GM21447 (cell line): ENCODE data around the gene TGM2.

Experiments
- ATAC-seq: cut with Tn5 transposase; IDR thresholded peaks from one replicate; pipeline ENCODE4 v1.9.1; 2021; ENCODE audit not compliant: unreplicated experiment

Gene TGM2

DNA sequence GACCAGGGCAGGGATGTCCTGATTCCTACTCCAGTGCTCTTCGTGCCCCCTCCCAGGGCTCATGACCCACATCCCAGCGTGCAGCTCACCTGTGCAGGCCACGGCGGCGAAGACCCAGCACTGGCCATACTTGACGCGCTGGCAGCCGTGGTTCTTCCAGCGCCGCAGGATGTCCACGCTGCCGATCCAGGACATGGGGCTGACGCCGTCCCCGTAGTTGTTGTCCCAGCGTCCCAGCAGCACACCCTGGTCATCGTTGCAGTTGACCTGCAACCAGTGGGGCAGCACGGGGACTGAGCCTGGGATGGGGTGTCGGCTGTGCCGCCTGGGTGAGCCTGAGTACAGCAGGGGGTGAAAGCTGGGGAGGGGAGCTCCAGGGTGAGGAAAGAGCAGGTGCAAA is 18.4 kb downstream of the TGM2 start:
- no peak for ATAC-seq

DNA sequence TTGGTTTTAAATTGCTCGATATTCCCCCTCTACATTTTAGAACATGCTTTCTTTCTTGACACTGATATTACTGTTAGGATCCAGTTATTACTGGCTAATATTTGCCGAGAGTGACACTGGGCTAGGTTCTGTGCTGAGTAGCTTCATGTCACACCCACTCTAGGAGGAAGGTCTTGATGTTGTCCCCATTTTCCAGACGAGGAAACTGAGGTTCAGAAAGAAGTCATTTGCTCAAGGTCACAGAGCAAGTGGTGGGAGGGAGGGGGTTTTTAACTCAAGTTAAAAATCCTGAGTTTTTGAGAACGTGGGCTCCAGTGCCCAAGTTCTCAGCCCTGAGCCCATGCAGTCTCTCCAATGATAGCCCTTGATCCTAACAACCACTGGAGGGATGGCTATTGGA is 18.9 kb downstream of the TGM2 start:
- ATAC-seq: no peak

DNA sequence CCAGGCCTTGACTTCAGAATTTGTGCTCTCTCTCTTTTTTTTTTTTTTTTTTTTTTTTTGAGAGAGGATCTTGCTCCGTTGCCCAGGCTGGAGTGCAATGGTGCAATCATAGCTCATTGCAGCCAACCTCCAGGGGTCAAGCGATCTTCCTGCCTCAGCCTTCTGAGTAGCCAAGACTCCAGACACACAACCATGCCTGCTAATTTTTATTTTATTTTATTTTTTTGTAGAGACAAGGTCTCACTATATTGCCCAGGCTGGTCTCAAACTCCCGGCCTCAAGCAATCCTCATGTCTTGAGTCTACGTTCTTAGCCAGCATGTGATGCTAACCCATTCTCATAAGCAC is 19.4 kb downstream of the TGM2 start:
- ATAC-seq: no peak

DNA sequence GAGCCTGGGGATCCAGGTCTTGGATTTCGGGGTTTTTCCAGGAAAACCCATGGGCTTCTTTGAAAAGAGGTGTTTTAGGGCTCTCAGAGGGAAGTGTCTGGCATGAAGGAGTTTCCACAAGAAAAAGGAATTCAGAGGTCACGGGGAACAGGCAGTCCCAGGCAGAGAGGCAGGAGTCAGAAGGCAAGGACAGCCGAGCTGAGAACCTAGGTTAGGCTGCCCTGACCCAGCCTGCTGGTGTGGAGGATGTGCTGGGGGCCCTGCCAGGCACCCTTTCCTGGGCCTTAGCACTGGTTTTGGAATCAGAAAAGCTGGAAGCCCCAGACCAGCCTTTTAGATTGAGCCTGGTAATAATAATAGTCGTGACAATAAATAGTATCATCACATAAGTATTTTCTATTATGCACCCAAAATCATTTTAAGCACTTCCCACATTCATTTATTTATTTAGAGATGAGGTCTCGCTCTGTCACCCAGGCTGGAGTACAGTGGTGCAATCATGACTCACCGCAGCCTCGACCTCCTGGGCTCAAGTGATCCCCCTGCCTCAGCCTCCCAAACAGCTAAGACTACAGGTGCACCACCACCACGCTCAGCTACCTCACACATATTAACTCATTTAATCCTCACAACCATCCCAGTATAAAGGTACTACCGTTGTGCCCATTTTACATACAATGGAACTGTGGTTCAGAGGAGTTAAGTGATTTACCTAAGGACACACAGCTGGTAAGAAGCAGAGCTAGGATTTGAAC is 19.9 kb downstream of the TGM2 start:
- no peak for ATAC-seq

DNA sequence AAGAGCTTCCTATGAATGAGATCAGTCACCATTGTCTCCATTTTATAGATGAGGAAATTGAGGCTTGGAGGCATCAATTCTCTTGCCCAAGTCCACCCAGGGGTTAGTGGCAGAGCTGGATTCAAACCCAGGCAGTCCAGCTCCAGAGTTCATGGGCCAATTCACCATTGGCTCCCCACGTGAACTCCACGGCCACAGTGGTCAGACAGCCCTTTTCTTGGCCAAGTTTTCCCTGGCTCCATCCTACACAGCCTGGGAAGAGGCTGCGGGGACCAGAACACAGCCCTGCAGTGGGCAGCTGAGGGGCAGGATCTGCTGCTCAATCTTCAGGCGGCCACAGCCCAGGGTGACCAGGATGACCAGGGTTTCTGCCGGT is 20.5 kb downstream of the TGM2 start:
- no peak for ATAC-seq

DNA sequence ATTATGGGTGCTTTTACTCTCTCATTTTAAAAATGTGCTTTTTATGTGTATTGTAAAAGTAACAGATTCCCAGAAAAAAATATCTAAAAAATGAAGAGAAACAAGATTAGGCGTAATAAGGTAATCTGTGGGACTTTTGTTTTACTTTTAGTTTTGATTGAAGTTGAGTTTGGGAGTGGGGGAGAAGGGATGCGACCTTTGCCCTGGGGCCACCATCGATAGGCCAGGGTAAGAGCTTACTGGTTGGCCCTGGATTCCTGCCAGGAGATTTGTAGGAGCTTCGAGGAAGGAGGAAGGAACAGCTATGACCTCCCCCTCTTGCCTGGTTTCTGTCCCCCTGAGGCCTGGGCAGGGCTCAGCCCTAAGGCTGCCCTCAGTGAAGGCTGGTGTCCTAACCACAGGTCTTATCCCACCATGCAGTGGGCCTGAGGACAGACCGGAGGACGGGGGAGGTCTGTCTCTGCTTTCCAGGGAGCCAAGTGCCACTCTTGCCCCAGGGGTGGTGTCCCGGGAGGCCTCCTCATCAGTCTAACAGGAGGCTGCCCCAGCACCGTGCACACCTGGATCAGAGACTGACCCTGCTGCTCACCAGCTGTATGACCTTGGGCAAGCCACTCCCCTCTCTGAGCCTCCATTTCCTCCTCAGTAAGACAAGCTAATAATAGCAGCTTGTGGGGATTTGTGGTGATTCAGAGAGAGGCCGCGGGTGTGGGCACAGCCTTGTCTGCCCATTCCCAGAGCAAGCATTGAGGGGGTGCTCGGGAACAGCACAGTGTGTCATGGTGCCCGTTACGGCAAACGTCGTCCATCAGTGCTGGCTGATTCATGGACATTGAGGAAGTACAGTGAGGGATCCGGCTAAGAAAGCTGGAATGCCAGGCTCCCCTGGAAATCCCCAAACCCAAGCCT is 21.2 kb downstream of the TGM2 start:
- no peak for ATAC-seq

DNA sequence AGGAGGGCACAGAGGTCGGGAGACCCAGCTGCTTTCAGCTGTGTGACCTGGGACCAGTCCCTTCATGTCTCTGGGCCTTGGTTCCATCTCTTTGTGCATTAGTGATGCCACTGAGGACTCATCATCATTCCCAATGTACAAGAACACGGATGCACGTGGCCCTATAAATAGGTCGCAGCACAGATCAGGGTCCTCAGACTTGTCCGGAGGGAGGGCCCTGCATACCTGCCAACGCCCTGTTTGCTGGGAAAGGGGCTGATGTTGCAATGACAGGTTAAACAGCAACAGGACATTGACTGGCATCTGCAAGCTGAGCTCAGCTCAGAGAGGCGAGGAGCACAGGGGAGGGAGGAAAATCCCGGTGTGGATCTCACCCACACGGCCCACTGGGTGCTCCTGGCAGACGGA is 21.8 kb downstream of the TGM2 start:
- no peak for ATAC-seq

DNA sequence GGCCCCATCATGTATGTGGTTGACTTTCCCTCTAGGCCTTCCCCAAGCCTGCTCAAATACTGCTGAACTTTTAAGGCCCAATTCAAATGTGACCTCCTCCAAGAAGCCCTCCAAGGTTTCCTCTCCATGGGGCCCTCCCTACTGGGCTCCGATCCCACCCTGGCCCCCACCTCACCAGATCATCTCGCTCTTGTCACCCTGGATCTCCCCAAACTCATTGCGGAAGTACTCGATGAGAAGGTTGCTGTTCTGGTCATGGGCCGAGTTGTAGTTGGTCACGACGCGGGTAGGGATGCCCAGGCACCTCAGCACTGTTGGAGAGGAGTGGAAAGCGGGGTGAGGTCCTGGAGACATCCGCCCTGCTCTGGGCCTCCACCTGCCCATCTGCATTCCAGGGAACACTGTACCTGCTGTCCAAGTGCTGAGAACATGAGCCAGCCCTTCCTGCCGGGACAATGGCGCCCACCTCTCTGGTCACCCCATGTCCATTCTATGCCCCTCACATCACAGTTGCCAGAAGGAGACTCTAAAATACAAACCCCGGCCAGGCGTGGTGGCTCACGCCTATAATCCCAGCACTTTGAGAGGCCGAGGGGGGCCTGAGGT is 23.1 kb downstream of the TGM2 start:
- ATAC-seq: no peak

DNA sequence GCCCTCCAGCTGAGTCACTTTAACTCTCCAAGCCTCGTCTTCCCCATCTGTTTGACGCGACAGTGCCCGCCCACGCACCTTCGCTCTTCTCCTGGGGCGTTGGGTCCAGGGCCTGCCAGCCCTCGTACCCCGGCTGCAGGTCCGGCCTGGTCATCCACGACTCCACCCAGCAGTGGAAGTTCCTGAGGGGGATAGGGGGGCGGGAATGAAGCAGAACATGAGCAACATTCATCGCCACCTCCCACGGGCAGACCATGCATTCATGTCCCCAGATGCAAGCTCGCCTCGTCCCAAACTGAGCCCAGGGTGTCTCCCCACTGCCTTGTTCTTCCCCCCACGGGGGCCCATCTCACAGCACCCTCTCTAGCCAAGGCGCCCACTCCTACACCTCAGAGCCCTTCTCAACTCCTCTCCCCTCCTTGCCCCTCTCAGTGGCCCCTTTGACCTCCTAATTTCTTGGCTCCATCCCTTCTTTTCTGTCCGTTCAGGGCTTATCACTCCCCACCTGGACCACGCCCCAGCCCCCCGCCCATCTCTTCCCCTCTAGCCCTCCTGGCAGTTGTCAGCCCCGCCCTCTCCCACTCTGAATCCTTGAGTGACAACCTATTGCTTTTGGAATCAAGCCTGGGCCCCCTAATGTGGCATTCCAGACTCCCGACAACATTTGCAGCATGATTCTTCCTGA is 23.7 kb downstream of the TGM2 start:
- no peak for ATAC-seq

DNA sequence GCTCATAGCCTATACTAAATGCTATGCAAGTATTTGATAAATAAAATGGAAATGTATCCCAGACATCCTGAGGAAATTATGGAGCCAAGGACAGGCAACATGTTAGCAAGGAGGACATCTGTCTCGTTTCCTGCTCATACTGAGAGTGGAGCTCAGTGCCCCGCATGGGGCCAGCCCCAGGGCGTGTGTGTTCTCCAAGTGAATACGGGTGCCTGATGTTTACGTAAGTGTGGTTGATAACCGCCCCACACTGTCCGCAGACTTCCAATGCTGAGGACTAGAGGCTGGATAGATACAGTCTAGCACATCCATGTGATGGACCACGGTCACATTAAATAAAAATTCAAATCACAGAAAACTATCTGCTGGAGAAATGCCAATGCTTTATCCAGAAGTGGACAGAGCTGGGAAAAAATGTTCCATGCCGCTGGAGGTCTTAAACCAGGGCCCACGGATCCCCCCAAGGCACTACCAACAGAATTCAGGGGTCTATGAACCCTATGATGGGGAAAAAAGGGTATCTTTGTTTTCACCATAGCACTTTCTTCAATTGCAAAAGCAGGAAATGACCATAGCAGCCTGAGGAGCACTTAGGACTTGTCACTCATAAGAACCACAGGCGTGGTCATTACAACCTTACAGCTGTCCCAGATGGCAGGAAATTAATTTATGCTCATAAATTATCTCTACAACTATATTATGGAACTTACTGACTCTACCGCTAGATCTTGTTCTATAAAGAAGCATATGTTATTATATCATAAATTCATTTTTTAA is 24.9 kb downstream of the TGM2 start:
- ATAC-seq: no peak

DNA sequence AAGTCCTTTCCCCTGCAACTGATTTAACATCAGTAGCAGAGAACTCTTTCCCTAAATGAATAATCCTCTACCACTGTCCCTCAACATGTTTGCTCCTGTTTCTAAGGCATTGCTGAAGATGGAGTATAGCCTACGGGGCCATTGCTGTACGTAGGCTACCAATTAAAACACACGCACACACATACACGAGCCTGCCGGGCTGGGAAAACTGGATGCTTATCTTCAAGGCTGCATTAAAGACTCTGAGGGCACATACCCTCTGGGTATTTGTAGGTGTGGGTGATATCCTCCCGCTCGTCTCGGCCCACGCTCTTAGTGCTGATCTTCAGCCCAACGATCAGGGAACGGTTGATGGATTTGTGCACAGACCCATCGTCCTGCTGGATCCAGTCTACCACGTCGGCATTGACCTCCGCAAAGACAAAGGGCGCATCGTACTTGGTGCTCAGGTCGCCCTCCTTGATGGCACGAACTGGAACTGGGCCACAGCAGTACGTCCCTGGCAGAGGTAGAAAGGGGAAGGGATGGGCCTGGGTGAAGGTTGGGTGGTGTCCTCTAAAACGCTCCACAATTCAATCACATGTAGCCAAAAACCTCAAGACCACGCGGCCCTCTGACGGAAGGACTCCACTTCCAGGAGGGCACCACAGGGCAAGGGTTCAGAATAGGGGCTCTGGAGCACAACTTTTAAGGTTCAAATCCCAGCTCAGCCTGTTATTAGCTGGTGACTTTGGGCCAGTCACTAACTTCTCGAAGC is 25.7 kb downstream of the TGM2 start:
- ATAC-seq: no peak

DNA sequence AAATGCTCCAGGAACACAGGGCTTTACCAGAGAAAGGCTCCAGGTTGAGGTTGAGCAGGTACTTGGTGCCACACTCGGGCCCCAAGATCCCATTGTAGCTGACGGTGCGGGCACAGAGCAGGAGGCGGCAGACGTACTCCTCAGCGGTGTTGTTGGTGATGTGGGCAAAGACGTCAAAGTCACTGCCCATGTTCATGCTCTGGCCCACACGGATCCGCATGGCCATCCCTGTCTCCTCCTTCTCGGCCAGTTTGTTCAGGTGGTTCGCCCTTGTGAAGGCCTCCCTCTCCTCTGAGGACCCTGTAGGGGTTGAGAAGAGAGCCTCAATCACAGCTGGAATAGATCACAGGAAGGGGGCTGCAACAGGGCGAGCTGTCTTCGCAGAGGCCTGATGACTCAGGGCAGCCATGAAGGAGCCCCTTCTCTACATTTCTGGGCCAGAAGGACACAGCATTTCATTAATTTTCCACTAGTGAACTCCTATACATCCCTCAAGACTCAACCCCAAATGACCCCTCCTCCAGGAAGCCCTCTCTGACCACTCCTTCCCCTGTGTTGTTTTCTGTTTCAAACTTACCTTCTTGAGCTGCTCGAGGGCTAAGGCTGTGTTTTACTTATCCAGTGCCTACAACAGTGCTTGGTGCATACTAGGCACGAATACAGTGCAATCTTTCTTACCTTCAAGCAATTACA is 26.8 kb downstream of the TGM2 start:
- no peak for ATAC-seq

DNA sequence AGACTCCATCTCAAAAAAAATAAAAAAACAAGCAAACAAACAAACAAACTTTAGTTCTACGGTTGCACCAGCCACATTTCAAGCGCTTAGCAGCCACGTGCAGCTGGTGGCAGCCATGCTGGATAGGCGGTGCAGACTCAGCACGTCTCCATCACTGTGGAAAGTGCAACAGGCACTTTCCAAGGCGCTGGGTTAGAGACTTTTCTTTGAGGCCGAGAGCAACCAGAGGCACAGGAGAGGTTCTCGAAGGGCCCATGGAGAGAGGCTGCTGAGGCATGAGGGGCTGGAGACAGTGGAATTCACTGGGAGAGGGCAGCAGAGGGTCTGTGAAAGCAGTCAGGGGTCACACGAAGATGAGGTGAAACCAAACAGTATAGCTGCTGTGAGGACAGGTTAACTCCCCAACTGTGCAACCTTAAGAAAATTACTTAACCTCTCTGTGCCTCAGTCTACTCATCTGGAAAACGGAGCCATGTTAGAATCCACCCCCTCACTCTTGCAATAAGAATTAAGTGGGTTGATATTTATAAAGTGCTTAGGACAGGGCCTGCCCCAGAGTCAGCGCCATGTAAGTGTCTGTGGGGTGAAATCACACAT is 27.5 kb downstream of the TGM2 start:
- ATAC-seq: no peak

DNA sequence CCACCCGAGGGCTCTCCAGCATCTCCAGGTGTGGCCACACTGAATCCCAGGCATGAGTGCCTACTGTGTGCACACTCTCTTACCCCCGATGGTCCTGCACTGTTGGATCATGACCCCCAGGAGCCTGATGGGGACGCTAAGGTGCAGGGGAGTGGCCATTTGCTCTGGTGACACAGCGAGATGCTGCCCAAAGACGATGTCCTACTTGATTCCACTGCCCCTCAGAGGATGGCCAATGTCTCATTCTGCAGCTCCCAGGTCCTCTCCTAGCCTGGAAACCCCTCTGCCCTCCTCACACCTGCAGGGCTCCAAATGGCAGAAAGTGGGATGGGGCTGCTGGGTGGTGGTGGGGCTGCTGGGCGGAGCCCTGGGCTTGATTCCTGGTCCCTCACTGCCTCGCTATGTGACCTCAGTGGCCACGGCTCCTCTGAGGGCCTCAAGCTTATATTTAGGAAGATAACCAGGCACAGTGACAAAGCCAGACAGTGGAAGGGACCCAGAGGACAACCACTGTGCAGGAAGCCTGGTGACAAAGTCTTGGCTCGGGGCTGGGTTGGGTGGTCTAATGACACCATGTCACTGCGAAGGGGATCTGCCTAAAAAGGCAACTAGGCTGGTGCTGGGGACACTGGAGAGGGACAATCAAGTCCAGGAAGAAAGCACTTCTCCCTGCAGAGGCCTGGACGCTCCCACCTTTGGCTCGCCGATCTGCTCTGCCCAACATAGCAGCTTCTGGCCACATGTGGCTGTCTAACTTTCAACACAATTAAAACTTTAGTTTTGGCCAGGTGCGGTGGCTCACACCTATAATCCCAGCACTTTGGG is 28.4 kb downstream of the TGM2 start:
- ATAC-seq: no peak

DNA sequence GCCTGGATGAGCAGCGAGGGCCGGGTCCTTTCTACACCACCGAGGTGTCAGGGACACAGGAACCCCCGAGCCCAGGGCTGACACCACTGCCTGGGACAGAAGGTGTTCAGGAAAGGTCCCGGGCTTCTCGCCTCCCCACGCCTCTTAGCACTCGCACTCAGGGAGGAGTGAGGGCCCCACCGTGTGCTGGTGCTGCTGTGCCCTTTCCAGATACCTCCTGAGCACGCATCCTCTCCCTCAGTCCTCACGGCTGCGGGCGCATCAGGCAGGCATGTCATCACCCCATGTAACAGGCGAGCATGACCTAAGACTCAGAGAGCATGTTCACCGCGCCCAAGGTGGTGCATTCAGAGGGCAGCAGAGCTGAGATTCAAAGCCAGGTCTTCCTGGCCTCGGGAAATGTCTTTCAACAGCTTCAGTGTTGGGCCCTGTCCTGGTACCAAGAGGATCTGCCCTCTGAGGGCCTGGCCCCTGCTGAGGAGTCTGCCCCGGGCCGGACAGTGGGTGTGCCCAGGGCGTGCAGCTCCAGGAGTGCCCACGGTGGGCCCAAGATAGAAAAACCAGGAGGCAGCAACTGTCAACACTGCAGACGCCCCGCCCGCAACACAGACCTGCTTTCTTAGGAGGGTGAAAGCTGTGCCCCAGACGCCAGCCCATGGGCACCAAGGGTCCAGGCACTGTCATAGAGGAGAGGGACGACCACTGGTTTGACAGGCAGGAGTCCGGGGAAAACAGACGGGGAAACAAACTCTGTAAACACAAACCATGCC is 29.2 kb downstream of the TGM2 start:
- no peak for ATAC-seq

DNA sequence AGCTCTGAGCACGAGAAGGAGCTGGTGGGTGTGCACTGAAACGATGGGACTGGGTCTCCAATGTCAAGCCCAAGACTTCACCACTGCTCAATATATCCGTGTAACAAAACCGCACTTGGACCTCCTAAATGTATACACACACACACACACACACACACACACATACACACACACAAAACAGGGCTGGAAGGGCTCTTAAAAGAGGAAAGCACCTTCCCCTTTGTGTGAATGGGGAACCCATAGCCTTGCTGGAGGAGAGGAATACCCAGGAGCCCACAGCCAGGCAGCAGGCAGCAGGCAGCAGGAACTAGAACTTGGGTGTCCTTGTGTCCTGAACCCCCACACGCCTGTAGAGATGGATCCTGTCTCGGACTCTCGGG is 29.8 kb downstream of the TGM2 start:
- ATAC-seq: no peak

DNA sequence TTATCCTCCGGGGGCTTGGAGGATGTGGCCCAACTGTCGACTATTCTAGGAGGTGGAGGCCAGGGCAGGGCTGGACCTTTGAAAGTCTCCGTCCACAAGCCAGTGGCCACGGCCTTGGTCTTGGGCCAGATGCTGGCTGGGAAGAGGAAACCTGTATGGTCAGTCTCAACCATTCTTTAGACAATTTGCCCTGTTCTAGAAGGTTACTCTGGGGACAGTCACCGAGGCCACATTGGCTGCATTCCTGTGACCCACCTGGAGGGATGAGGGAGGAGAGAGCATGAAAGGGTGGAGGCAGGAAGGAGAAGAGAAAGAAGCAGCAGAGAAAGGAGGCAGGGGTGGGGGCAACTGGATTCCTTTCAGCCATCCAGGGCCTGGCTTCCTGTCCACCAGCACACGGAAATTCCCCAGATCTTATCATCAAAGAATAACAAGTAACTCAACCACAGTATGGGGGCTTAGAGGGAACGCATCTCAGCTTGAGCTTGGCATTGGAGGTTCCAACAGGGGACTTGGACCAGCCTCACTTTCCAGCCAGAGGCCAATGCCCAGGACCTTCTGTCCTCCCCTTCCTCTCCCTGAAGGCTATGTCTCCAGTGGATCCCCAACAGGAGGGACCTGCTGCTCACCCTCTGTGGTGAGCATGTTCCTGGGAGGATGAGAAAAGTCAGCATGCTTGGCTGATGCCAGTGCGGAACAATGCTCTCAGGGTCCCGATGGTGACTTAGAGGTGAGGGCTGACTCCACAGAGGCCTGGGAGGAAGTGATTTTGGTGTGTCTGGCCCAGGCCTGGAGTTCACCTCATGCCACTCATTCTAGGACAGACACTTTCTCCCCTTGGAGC is 30.4 kb downstream of the TGM2 start:
- ATAC-seq: no peak
